GM12878 (cell line): Measurements from ENCODE around the gene SLC12A4. TPM values are rescaled to one million over a fixed set of nuclear protein-coding genes. Genes with fewer than 3 reads are reported as not detected.

Experiments
- ATAC-seq: fragments of 200-7000 bp; cut with Tn5 transposase; 3 replicates; pipeline ENCODE4 v1.9.1; 2020; ENCODE audit warnings: mild to moderate bottlenecking, moderate library complexity
- BruUV-seq: library from RNA; stranded (reverse); fragments of 400-500 nt; replicated peaks from 2 replicates; lab custom pipeline; 2021; lab: Mats Ljungman, UMichigan
- CTCF ChIA-PET: fragments of 300-600 bp; sonication (Branson Sonifier 250); formaldehyde crosslinking; extraction: SDS; loops from one replicate; lab custom pipeline; 2021; ENCODE audit warnings: inconsistent platforms; lab: Yijun Ruan, JAX
- POLR2A ChIA-PET: fragments of 350-600 bp; formaldehyde crosslinking; extraction: SDS; loops from one replicate; lab custom pipeline; 2021; ENCODE audit warnings: inconsistent platforms; lab: Charles Lee
- RAD21 ChIA-PET: fragments of 300-600 bp; sonication (Branson Sonifier 250); formaldehyde crosslinking; loops from one replicate; lab custom pipeline; 2023; ENCODE audit warnings: antibody characterized with exemption; ENCODE audit not compliant: unreplicated experiment; lab: Charles Lee
- SMC1A ChIA-PET: fragments of 300-600 bp; sonication (Branson Sonifier 250); formaldehyde crosslinking; loops from one replicate; lab custom pipeline; 2023; ENCODE audit not compliant: unreplicated experiment, uncharacterized antibody; lab: Charles Lee
- DNase-seq: peaks from one replicate; pipeline ENCODE4 v3.0.0-alpha.2; 2011; ENCODE audit warnings: low read depth, low spot score
- FAIRE-seq: peaks from 3 replicates; lab custom pipeline; 2011; peaks lifted over from hg19 to GRCh38; lab: Jason Lieb, UNC
- H2AFZ ChIP-seq: 2 replicates; pipeline ENCODE4 v1.6.0; 2011; ENCODE audit warnings: low read depth, low read length, control low read depth; ENCODE audit not compliant: control insufficient read depth
- H3K27ac ChIP-seq: 2 replicates; pipeline ENCODE4 v1.5.1; 2011; ENCODE audit warnings: control low read depth; ENCODE audit not compliant: control insufficient read depth, insufficient read depth
- H3K27me3 ChIP-seq, 2 experiments: replicated peaks in 1 of 2; 2 replicates each; pipeline versions ENCODE4 v1.6.0 to v1.6.1; 2011; ENCODE audit warnings: low read length in 1 of 2; ENCODE audit not compliant: control insufficient read depth in 2 of 2, insufficient read depth in 2 of 2
- H3K36me3 ChIP-seq, 2 experiments: 2 replicates each; pipeline ENCODE4 v1.5.1; 2011; ENCODE audit warnings: low read length in 1 of 2; ENCODE audit not compliant: control insufficient read depth in 2 of 2, insufficient read depth in 2 of 2
- H3K4me1 ChIP-seq: 2 replicates; pipeline ENCODE4 v1.6.1; 2011; ENCODE audit warnings: mild to moderate bottlenecking, low read length, moderate library complexity, mixed read lengths; ENCODE audit not compliant: control insufficient read depth, insufficient read depth
- H3K4me2 ChIP-seq: 2 replicates; pipeline ENCODE4 v1.6.0; 2011; ENCODE audit warnings: control low read depth; ENCODE audit not compliant: control insufficient read depth, insufficient read depth
- H3K4me3 ChIP-seq: fragments of 200-600 bp; sonication (generic); 2 replicates; pipeline ENCODE4 v1.5.1; 2016
- H3K79me2 ChIP-seq: 2 replicates; pipeline ENCODE4 v1.6.0; 2011; ENCODE audit warnings: low read length; ENCODE audit not compliant: control insufficient read depth, insufficient read depth
- H3K9ac ChIP-seq: 2 replicates; pipeline ENCODE4 v1.8.0; 2011; ENCODE audit warnings: low read length, control low read depth, mixed read lengths; ENCODE audit not compliant: control insufficient read depth, insufficient read depth
- H3K9me3 ChIP-seq: replicated peaks from 3 replicates; pipeline ENCODE4 v1.5.1; 2011; ENCODE audit warnings: mild to moderate bottlenecking, low read length; ENCODE audit not compliant: control insufficient read depth, insufficient read depth
- H4K20me1 ChIP-seq: 2 replicates; pipeline ENCODE4 v1.6.0; 2011; ENCODE audit not compliant: control insufficient read depth, insufficient read depth
- ESRRA ChIP-seq: IDR thresholded peaks from 2 replicates; pipeline ENCODE4 v1.6.1; 2012; ENCODE audit warnings: mild to moderate bottlenecking, low read length, improper control_type of control experiment
- LARP7 ChIP-seq: fragments of 450-650 bp; IDR thresholded peaks from 2 replicates; pipeline ENCODE4 v1.6.1; 2017; ENCODE audit warnings: mild to moderate bottlenecking
- POU2F2 ChIP-seq: IDR thresholded peaks from 3 replicates; pipeline ENCODE4 v1.6.1; 2011; ENCODE audit warnings: low read depth, mild to moderate bottlenecking, low read length, borderline replicate concordance
- RELA ChIP-seq: fragments of 450-650 bp; IDR thresholded peaks from 2 replicates; pipeline ENCODE4 v1.8.0; 2014; ENCODE audit warnings: borderline replicate concordance; ENCODE audit not compliant: partially characterized antibody
- SPI1 ChIP-seq: IDR thresholded peaks from 2 replicates; pipeline ENCODE4 v1.6.1; 2011; ENCODE audit warnings: low read depth, mild to moderate bottlenecking, low read length, moderate library complexity, borderline replicate concordance; ENCODE audit not compliant: insufficient read depth
- TBL1XR1 ChIP-seq: IDR thresholded peaks from 2 replicates; pipeline ENCODE4 v1.6.1; 2012; ENCODE audit warnings: low read depth, low read length, improper control_type of control experiment
- WRNIP1 ChIP-seq: IDR thresholded peaks from 2 replicates; pipeline ENCODE4 v1.6.1; 2011; ENCODE audit warnings: low read depth, low read length, improper control_type of control experiment, borderline replicate concordance
- ZNF384 ChIP-seq: IDR thresholded peaks from 2 replicates; pipeline ENCODE4 v1.6.1; 2012; ENCODE audit warnings: low read depth, mild to moderate bottlenecking, low read length, improper control_type of control experiment, borderline replicate concordance
- ZNF687 ChIP-seq: fragments of 450-650 bp; IDR thresholded peaks from 2 replicates; pipeline ENCODE4 v1.6.1; 2017; ENCODE audit warnings: mild to moderate bottlenecking, moderate library complexity
- WGBS: methylation state at CpG from one replicate; pipeline ENCODE4 v1.1.6; 2016; ENCODE audit warnings: low lambda C conversion rate; ENCODE audit not compliant: insufficient replicate concordance, insufficient coverage; ENCODE audit errors: missing lambda C conversion rate; 5-methylcytosine and 5-hydroxymethylcytosine counted together
- in situ Hi-C: fragments of 300-500 bp; cut with MboI; formaldehyde crosslinking; loops from 9 replicates; pipeline ENCODE4 v1.14.3; 2018; ENCODE audit warnings: mixed read lengths
- intact Hi-C: fragments of 100-400 bp; cut with micrococcal nuclease; formaldehyde crosslinking; loops from one replicate; pipeline ENCODE4 v1.14.2; 2022; ENCODE audit not compliant: unreplicated experiment
- polyA plus RNA-seq, 11 experiments: library from polyadenylated mRNA; depleted of rRNA in 4 of 11; unstranded in 6 of 11; stranded (reverse) in 5 of 11; fragments of >200 nt; fragmentation: Nextera tagmentation in 4 of 11; fragmentation: Illumina TruSeq in 1 of 11; extraction: Ambion mirVana in 4 of 11; extraction: Trizol in 1 of 11; gene quantifications; 1 replicate in 1 of 11; 2 replicates in 10 of 11; pipeline versions ENCODE4 v1.2.1 to v1.2.3, GENCODE V29; 2011 to 2016; ENCODE audit warnings: inconsistent platforms in 2 of 11, missing spikeins in 2 of 11, low read depth in 1 of 11
- total RNA-seq, 4 experiments: library from RNA; depleted of rRNA in 3 of 4; stranded (reverse); fragments of >200 nt in 3 of 4; fragmentation: Illumina TruSeq in 1 of 4; extraction: Trizol in 1 of 4; gene quantifications; 2 replicates each; pipeline versions ENCODE4 v1.2.1 to v1.2.3, GENCODE V29; 2013 to 2021

The SLC12A4 gene
- total and polyA plus RNA-seq, 10 of the 15 experiments (the other 5 are each of a cell fraction or from before 2014, with no cell fraction given), result 0.95 to 39.9 (median 14.2) TPM

- Histone ChIP-seq H3K27me3 (no peaks in the 10 kb centered on the region), H3K9me3 (no peaks in the 10 kb centered on the region), H3K79me2 (peaks cover 20% of the 10 kb centered on the region), H3K27ac (peak overlapping the region; percentile 76), H4K20me1 (no peaks in the 10 kb centered on the region), H2AFZ (peak overlapping the region; percentile 89), H3K4me3 (peak overlapping the region; percentile 96), H3K4me1 (peaks cover 25% of the 10 kb centered on the region), H3K36me3 (no peaks in the 10 kb centered on the region), H3K9ac (peak overlapping the region; percentile 83), H3K4me2 (peak overlapping the region; percentile 96)
- in situ Hi-C loops (no loop called here), intact Hi-C loops (loop anchor here (2.0 kb wide), 2 partner anchors 15 to 71 kb away; no protein-coding TSS in a partner anchor)
- RAD21 ChIA-PET, result interaction anchor here (1.0 to 2.0 kb wide), 3 partner anchors 15 to 105 kb away, joined by 3 to 10 read pairs (median 3); partner anchors contain the start of gene PSMB10
- DNase-seq (no peak), FAIRE-seq (no peak), ATAC-seq (no peak; the same call in 1 of the 3 replicates)
- CTCF ChIA-PET, result interaction anchor here (0.6 to 0.9 kb wide), 4 partner anchors 16 to 86 kb away, joined by 3 to 4 read pairs (median 4); no protein-coding TSS in a partner anchor
- no peak for TF ChIP-seq POU2F2
- peak; percentile 62; the same call in 1 of the 2 replicates for TF ChIP-seq ZNF384
- no TSS peak for BruUV-seq
- 37% methylated on average over 27 of the region's 40 CpGs for WGBS
- POLR2A ChIA-PET, result interaction anchor here (0.6 to 1.4 kb wide), 8 partner anchors 12 to 105 kb away, joined by 3 to 7 read pairs (median 4); partner anchors contain the start of gene PSMB10
- SMC1A ChIA-PET, result interaction anchor here (1.3 kb wide), 1 partner anchor 68 kb away, joined by 3 read pairs; no protein-coding TSS in a partner anchor
Measured at GRCh38 chr16:67969254-67970039, 1.0 kb upstream of the SLC12A4 start.

- BruUV-seq, result no TSS peak
- Histone ChIP-seq H3K27ac (peak overlapping the region; percentile 76), H3K79me2 (peaks cover 20% of the 10 kb centered on the region), H3K9me3 (no peaks in the 10 kb centered on the region), H3K4me1 (peaks cover 21% of the 10 kb centered on the region), H4K20me1 (no peaks in the 10 kb centered on the region), H3K4me2 (peak overlapping the region; percentile 76), H3K4me3 (peak overlapping the region; percentile 96), H3K9ac (peak overlapping the region; percentile 89), H3K36me3 (no peaks in the 10 kb centered on the region), H2AFZ (peak overlapping the region; percentile 68), H3K27me3 (no peaks in the 10 kb centered on the region)
- 2% methylated on average over 18 of the region's 45 CpGs for WGBS
- ATAC-seq, result peak; percentile 49
- SMC1A ChIA-PET, result interaction anchor here (2.8 kb wide), 1 partner anchor 16 kb away, joined by 10 read pairs; no protein-coding TSS in a partner anchor
- in situ Hi-C loops (no loop called here), intact Hi-C loops (loop anchor here (2.0 kb wide), 2 partner anchors 17 to 73 kb away; no protein-coding TSS in a partner anchor)
- POLR2A ChIA-PET, result interaction anchor here (0.5 to 2.8 kb wide), 4 partner anchors 31 to 106 kb away, joined by 3 to 16 read pairs (median 4); partner anchors contain the start of gene PSMB10
- CTCF ChIA-PET, result interaction anchor here (1.6 to 3.7 kb wide), 2 partner anchors 73 to 296 kb away, joined by 4 to 22 read pairs; no protein-coding TSS in a partner anchor
- FAIRE-seq, result no peak
- no peak for DNase-seq
- RAD21 ChIA-PET, result interaction anchor here (1.6 to 2.0 kb wide), 3 partner anchors 17 to 32 kb away, joined by 4 to 10 read pairs (median 4); partner anchors contain the start of gene PSMB10
- TF ChIP-seq WRNIP1, result no peak
- TF ChIP-seq ZNF687, result peak; percentile 38; the same call in 1 of the 2 replicates
- TF ChIP-seq ESRRA, result no peak
- no peak for TF ChIP-seq RELA
- TF ChIP-seq TBL1XR1, result no peak
- peak; percentile 68; the same call in 1 of the 2 replicates for TF ChIP-seq SPI1
- peak; percentile 76 for TF ChIP-seq LARP7
Measured at GRCh38 chr16:67967958-67968399, 458 bp downstream of the SLC12A4 start.
